Measurements from ENCODE around the gene AKAP12.

The AKAP12 gene

DNA sequence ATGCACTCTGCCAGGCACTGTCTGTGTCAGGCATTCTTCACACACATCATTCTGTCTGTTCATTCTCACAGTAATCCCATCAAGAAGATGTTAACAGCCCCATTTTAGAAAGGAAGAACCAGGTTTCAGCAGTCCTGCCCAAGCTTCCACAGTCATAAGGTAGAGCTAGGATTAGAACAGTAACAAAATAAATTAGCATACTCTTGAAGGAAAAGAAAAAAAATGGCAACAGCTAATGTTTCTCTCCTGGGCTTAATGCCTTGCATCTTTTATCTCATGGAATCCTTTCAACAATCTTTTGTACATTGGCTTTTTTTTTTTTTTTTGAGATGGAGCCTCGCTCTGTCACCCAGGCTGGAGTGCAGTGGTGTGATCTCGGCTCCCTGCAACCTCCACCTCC lies 32.1 kb upstream of the AKAP12 start:
- no peaks in the 10 kb centered on the region for H3K9me2 ChIP-seq (ENCODE audit: low read depth, low read length)
- H3K4me1 ChIP-seq (ENCODE audit: insufficient read depth, low read length, severe bottlenecking), result no peaks in the 10 kb centered on the region
- H3K4me2 ChIP-seq (ENCODE audit: low read length), result no peak overlapping the region
- no peak overlapping the region for H3K27ac ChIP-seq (ENCODE audit: low read depth, low read length, poor library complexity, severe bottlenecking)
- TF ChIP-seq, protein P1, sequence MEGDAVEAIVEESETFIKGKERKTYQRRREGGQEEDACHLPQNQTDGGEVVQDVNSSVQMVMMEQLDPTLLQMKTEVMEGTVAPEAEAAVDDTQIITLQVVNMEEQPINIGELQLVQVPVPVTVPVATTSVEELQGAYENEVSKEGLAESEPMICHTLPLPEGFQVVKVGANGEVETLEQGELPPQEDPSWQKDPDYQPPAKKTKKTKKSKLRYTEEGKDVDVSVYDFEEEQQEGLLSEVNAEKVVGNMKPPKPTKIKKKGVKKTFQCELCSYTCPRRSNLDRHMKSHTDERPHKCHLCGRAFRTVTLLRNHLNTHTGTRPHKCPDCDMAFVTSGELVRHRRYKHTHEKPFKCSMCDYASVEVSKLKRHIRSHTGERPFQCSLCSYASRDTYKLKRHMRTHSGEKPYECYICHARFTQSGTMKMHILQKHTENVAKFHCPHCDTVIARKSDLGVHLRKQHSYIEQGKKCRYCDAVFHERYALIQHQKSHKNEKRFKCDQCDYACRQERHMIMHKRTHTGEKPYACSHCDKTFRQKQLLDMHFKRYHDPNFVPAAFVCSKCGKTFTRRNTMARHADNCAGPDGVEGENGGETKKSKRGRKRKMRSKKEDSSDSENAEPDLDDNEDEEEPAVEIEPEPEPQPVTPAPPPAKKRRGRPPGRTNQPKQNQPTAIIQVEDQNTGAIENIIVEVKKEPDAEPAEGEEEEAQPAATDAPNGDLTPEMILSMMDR (IDR thresholded peaks at IDR 0.05; ENCODE audit: low read length), result no peak
- TF ChIP-seq EZH2 (IDR thresholded peaks at IDR 0.05; ENCODE audit: borderline replicate concordance, low read length), result no peak
- no peak overlapping the region for H3K4me3 ChIP-seq (ENCODE audit: low read depth, low read length, poor library complexity, severe bottlenecking)
- H3K9ac ChIP-seq (ENCODE audit: low read length), result no peak overlapping the region
- no peaks in the 10 kb centered on the region; the same call in 1 of the 2 replicates for H3K27me3 ChIP-seq (ENCODE audit: insufficient read depth, low read length)
- no peaks in the 10 kb centered on the region for H4K20me1 ChIP-seq (ENCODE audit: insufficient read depth, low read length)
- H3K36me3 ChIP-seq (ENCODE audit: insufficient read depth, low read length), result no peaks in the 10 kb centered on the region
- no peaks in the 10 kb centered on the region for H3F3A ChIP-seq (ENCODE audit: insufficient read depth, low read length)
- no peak overlapping the region for H2AFZ ChIP-seq (ENCODE audit: low read length)
- H3K79me2 ChIP-seq (ENCODE audit: insufficient read depth, low read length), result no peaks in the 10 kb centered on the region
- no peaks in the 10 kb centered on the region; the same call in 1 of the 2 replicates for H3K9me3 ChIP-seq (ENCODE audit: low read length)

DNA sequence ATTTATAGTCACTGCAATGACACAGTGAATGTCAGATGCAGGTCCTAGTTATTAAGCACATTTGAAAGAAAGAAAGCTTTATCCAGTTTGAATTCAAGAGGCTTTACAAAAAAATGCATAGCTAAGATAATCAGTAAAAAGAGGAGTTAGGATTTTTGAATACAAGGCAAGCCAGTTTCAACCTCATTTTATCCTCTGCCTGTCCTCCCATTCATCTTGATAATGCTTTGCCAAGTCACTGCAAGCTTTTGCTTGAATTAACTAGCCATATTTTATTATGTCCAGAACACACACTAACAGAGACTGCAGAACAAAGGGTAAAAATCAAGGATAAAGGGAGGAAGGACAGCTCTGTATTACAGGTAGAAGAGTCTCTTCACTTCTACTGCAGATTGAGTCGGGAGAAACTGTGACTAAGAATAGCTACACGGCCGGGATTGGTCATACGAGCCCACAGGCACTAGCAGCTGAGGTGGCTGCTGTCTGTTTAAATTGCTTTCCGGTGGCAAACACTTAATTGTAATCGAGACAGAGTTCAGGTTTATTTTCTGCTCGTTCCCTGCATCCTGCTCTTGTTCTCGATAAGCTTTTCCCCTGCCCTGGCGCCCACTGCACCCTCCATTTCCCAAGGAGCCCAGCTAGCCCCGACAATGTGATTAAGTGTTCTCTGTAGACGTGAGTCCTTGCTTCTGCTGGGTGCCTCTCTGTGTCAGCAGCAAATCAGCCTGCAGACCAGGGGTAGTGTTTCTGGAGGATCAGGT lies 30.5 kb upstream of the AKAP12 start:
- no peak for TF ChIP-seq EZH2 (IDR thresholded peaks at IDR 0.05; ENCODE audit: borderline replicate concordance, low read length)
- TF ChIP-seq, protein P1 (IDR thresholded peaks at IDR 0.05; ENCODE audit: low read length), result no peak
- Histone ChIP-seq H3F3A (ENCODE audit: insufficient read depth, low read length) (no peaks in the 10 kb centered on the region), H3K79me2 (ENCODE audit: insufficient read depth, low read length) (no peaks in the 10 kb centered on the region), H3K9me3 (ENCODE audit: low read length) (peaks cover 3% of the 10 kb centered on the region), H3K4me3 (ENCODE audit: low read depth, low read length, poor library complexity, severe bottlenecking) (no peak overlapping the region), H3K27me3 (ENCODE audit: insufficient read depth, low read length) (no peaks in the 10 kb centered on the region; the same call in 1 of the 2 replicates), H2AFZ (ENCODE audit: low read length) (no peak overlapping the region), H3K27ac (ENCODE audit: low read depth, low read length, poor library complexity, severe bottlenecking) (no peak overlapping the region), H3K4me2 (ENCODE audit: low read length) (no peak overlapping the region), H3K9ac (ENCODE audit: low read length) (no peak overlapping the region), H3K36me3 (ENCODE audit: insufficient read depth, low read length) (no peaks in the 10 kb centered on the region), H4K20me1 (ENCODE audit: insufficient read depth, low read length) (no peaks in the 10 kb centered on the region), H3K9me2 (ENCODE audit: low read depth, low read length) (no peaks in the 10 kb centered on the region), H3K4me1 (ENCODE audit: insufficient read depth, low read length, severe bottlenecking) (no peaks in the 10 kb centered on the region)

DNA sequence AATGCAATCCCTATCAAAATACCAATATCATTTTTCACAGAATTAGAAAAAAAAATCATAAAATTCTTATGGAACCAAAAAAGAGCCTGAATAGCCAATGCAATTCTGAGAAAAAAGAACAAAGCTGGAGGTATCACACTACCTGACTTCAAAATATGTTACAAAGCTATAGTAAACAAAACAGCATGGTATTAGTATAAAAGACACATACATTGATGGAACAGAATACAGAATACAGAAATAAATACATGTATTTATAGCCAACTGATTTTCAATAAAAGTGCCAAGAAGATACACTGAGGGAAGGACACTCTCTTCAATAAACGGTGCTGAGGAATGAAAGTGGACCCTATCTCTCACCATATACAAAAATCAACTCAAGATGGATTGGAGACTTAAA lies 28.7 kb upstream of the AKAP12 start:
- no peaks in the 10 kb centered on the region; the same call in 1 of the 2 replicates for H3K27me3 ChIP-seq (ENCODE audit: insufficient read depth, low read length)
- no peak overlapping the region for H3K4me2 ChIP-seq (ENCODE audit: low read length)
- H2AFZ ChIP-seq (ENCODE audit: low read length), result no peak overlapping the region
- no peaks in the 10 kb centered on the region for H3K79me2 ChIP-seq (ENCODE audit: insufficient read depth, low read length)
- H3K9me2 ChIP-seq (ENCODE audit: low read depth, low read length), result no peaks in the 10 kb centered on the region
- H3K4me1 ChIP-seq (ENCODE audit: insufficient read depth, low read length, severe bottlenecking), result no peaks in the 10 kb centered on the region
- H3K9ac ChIP-seq (ENCODE audit: low read length), result no peak overlapping the region
- no peaks in the 10 kb centered on the region for H3F3A ChIP-seq (ENCODE audit: insufficient read depth, low read length)
- no peaks in the 10 kb centered on the region for H4K20me1 ChIP-seq (ENCODE audit: insufficient read depth, low read length)
- H3K4me3 ChIP-seq (ENCODE audit: low read depth, low read length, poor library complexity, severe bottlenecking), result no peak overlapping the region
- H3K9me3 ChIP-seq (ENCODE audit: low read length), result peaks cover 3% of the 10 kb centered on the region
- no peak for TF ChIP-seq EZH2 (IDR thresholded peaks at IDR 0.05; ENCODE audit: borderline replicate concordance, low read length)
- TF ChIP-seq, protein P1 (IDR thresholded peaks at IDR 0.05; ENCODE audit: low read length), result no peak
- no peaks in the 10 kb centered on the region for H3K36me3 ChIP-seq (ENCODE audit: insufficient read depth, low read length)
- no peak overlapping the region for H3K27ac ChIP-seq (ENCODE audit: low read depth, low read length, poor library complexity, severe bottlenecking)

All from OCI-LY1 (cell line).